NCI-H748 (cell line): ENCODE measurements around the gene RAB6A.

Source experiments
- DNase-seq: peaks from one replicate; lab custom pipeline; 2025; ENCODE audit not compliant: unreplicated experiment; lab: John Stamatoyannopoulos, UW

The RAB6A gene

GRCh38 chr11:73633999-73634398, 126.9 kb downstream of the RAB6A start:
- DNase-seq: no peak

DNA sequence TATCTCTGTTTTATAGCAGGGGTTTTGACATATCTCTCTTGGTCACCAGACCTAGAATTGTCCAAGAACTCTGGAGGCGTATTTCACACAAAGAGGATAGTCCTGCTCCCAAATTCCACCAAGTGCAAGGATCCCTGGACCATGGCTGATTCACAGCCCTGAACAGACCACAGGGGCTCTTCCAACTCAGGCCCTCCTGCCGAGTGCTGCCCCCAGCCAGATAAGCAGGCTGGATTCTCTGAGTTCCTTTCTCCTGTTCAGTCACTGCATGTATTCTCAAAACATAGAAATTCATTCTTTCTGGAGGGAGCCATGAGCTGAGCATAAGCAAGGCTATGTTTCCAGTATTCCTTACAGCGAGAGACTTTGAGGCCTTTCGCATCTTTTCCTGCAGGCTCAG, 127.9 kb downstream of the RAB6A start:
- no peak for DNase-seq

- DNase-seq: no peak
Observed at GRCh38 chr11:73629907-73630306, 131.0 kb downstream of the RAB6A start.

DNA sequence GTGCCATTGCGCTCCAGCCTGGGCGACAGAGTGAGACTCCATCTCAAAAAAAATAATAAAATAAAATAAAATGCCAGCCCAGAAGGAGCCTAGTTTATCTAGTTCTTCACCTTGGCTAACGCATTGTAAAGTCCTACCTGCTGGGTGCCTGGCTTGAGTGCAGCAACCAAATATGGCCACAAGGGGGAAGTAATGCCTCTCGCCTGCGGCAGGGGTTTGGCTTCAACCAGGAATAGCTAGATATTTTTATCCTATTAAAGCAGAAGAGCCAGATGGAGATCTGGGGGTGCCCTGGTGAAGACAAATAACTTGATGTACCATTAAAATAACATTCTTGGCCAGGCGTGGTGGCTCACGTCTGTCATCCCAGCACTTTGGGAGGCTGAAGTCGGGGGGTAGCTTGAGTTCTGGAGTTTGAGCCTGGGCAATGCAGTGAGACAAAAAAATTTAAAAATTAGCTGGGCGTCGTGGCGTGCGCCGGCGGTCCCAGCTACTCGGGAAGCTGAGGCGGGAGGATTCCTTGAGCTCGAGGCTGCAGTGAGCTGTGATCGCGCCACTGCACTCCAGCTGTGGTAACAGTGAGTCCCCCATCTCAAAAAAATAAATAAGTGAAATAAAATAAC, 135.1 kb downstream of the RAB6A start:
- DNase-seq: peak; percentile 78
